Mammary epithelial cell (primary cell): ENCODE results near the gene STX8.

Source experiments
- CTCF ChIP-seq, 2 donors: IDR thresholded peaks in 1 of 2; conservative IDR thresholded peaks in 1 of 2; 2 replicates each; pipeline ENCODE4 v1.5.1; 2011 to 2012; ENCODE audit warnings: inconsistent platforms in 2 of 2, low read length in 2 of 2, mild to moderate bottlenecking in 2 of 2, control low read depth in 1 of 2, low read depth in 1 of 2; ENCODE audit not compliant: insufficient read depth in 1 of 2; ENCODE audit errors: extremely low read depth in 1 of 2
- EZH2 ChIP-seq: IDR thresholded peaks from 2 replicates; pipeline ENCODE4 v1.6.1; 2012; ENCODE audit warnings: low read length, inconsistent platforms, borderline replicate concordance

GRCh38 chr17:9383826-9384225 lies 191.8 kb downstream of the STX8 start:
- TF ChIP-seq CTCF (conservative IDR thresholded peaks at IDR 0.05 in 1 of 2, IDR thresholded peaks at IDR 0.05 in 1 of 2; ENCODE audit: extremely low read depth in 1 of 2, insufficient read depth in 1 of 2, low read depth in 1 of 2, low read length in 2 of 2) (no peak), EZH2 (no peak)
